CD14-positive monocyte (primary cell): Measurements from ENCODE around the gene VPS33B. TPM values are rescaled to one million over a fixed set of nuclear protein-coding genes. Genes with fewer than 3 reads are reported as not detected.

Experiments
- DNase-seq, 3 donors: peaks; one replicate each; pipeline ENCODE4 v3.0.0-alpha.2; 2011 to 2022
- H2AFZ ChIP-seq: 2 replicates; pipeline ENCODE4 v1.6.0; 2012; ENCODE audit warnings: mild to moderate bottlenecking, low read depth, low read length, inconsistent platforms; ENCODE audit not compliant: insufficient read depth, poor library complexity, severe bottlenecking
- H3K27ac ChIP-seq, 2 donors: 1 replicate in 1 of 2; 2 replicates in 1 of 2; pipeline ENCODE4 v1.5.1; 2012 to 2013; ENCODE audit warnings: low read length in 2 of 2, control low read depth in 1 of 2, inconsistent platforms in 1 of 2, low read depth in 1 of 2, mild to moderate bottlenecking in 1 of 2
- H3K27me3 ChIP-seq, 2 donors: one replicate each; pipeline versions ENCODE4 v1.6.0 to v1.6.1; 2011 to 2013; ENCODE audit warnings: low read length in 2 of 2; ENCODE audit not compliant: control insufficient read depth in 2 of 2, insufficient read depth in 2 of 2
- H3K36me3 ChIP-seq, 2 donors: replicated peaks in 1 of 2; 1 replicate in 1 of 2; 2 replicates in 1 of 2; pipeline versions ENCODE4 v1.5.1 to v1.6.1; 2012 to 2013; ENCODE audit warnings: low read length in 2 of 2, control low read depth in 1 of 2, inconsistent platforms in 1 of 2, mild to moderate bottlenecking in 1 of 2; ENCODE audit not compliant: insufficient read depth in 2 of 2, control insufficient read depth in 1 of 2
- H3K4me1 ChIP-seq, 2 donors: 1 replicate in 1 of 2; 2 replicates in 1 of 2; pipeline versions ENCODE4 v1.5.1 to v1.6.1; 2012 to 2013; ENCODE audit warnings: low read length in 2 of 2, control low read depth in 1 of 2, inconsistent platforms in 1 of 2, mild to moderate bottlenecking in 1 of 2, moderate library complexity in 1 of 2; ENCODE audit not compliant: insufficient read depth in 2 of 2, control insufficient read depth in 1 of 2
- H3K4me2 ChIP-seq: replicated peaks from 2 replicates; pipeline ENCODE3; 2012; ENCODE audit warnings: low read length, moderate library complexity, mild to moderate bottlenecking; ENCODE audit not compliant: poor library complexity, severe bottlenecking; ENCODE audit errors: extremely low read depth
- H3K4me3 ChIP-seq, 3 experiments: fragments of 200-600 bp in 1 of 3; sonication (generic) in 1 of 3; replicated peaks in 1 of 3; 1 replicate in 2 of 3; 2 replicates in 1 of 3; pipeline ENCODE4 v1.5.1; 2011 to 2013; ENCODE audit warnings: low read length in 3 of 3, mild to moderate bottlenecking in 3 of 3, control low read depth in 2 of 3, low read depth in 2 of 3, inconsistent platforms in 1 of 3, moderate library complexity in 1 of 3
- H3K79me2 ChIP-seq: 2 replicates; pipeline ENCODE4 v1.6.0; 2012; ENCODE audit warnings: mild to moderate bottlenecking, control low read depth, inconsistent platforms, low read length, moderate library complexity; ENCODE audit not compliant: insufficient read depth
- H3K9ac ChIP-seq: 2 replicates; pipeline ENCODE4 v1.6.0; 2017; ENCODE audit warnings: low read length, mild to moderate bottlenecking; ENCODE audit not compliant: insufficient read depth, poor library complexity, severe bottlenecking
- H3K9me3 ChIP-seq, 2 donors: replicated peaks in 1 of 2; 1 replicate in 1 of 2; 2 replicates in 1 of 2; pipeline versions ENCODE4 v1.5.1 to v1.6.1; 2012 to 2013; ENCODE audit warnings: low read length in 2 of 2, control low read depth in 1 of 2; ENCODE audit not compliant: control insufficient read depth in 1 of 2, insufficient read depth in 1 of 2
- H4K20me1 ChIP-seq: 2 replicates; pipeline ENCODE4 v1.6.0; 2012; ENCODE audit warnings: mild to moderate bottlenecking, low read length, control low read depth, moderate library complexity; ENCODE audit not compliant: insufficient read depth
- H3K27ac Mint-ChIP-seq, 7 donors: one replicate each; pipeline ENCODE4 v1.8.0; 2020; ENCODE audit warnings: mild to moderate bottlenecking in 7 of 7, mixed read lengths in 7 of 7, moderate library complexity in 6 of 7, inconsistent platforms in 2 of 7
- H3K27me3 Mint-ChIP-seq, 3 donors: one replicate each; pipeline ENCODE4 v1.8.0; 2021 to 2022; ENCODE audit warnings: low read depth in 3 of 3, mild to moderate bottlenecking in 3 of 3, mixed read lengths in 3 of 3, moderate library complexity in 3 of 3, inconsistent platforms in 1 of 3
- H3K36me3 Mint-ChIP-seq, 2 donors: one replicate each; pipeline ENCODE4 v1.8.0; 2020; ENCODE audit warnings: mixed read lengths in 2 of 2, inconsistent platforms in 1 of 2, mild to moderate bottlenecking in 1 of 2
- H3K4me1 Mint-ChIP-seq: one replicate; pipeline ENCODE4 v1.8.0; 2020; ENCODE audit warnings: mild to moderate bottlenecking, mixed read lengths
- H3K4me3 Mint-ChIP-seq, 2 donors: one replicate each; pipeline ENCODE4 v1.8.0; 2020; ENCODE audit warnings: mild to moderate bottlenecking in 2 of 2, mixed read lengths in 2 of 2, moderate library complexity in 1 of 2
- H3K9me3 Mint-ChIP-seq, 7 donors: one replicate each; pipeline ENCODE4 v1.8.0; 2020 to 2022; ENCODE audit warnings: mixed read lengths in 7 of 7, mild to moderate bottlenecking in 6 of 7, moderate library complexity in 6 of 7, inconsistent platforms in 2 of 7
- WGBS: methylation state at CpG from one replicate; pipeline ENCODE4 v1.1.5; 2013; ENCODE audit warnings: missing lambda C conversion rate; ENCODE audit not compliant: insufficient coverage; 5-methylcytosine and 5-hydroxymethylcytosine counted together
- intact Hi-C, 2 donors: fragments of 100-400 bp; cut with micrococcal nuclease; formaldehyde crosslinking; loops; one replicate each; pipeline versions ENCODE4 v1.15.0 to v1.15.1; 2023
- polyA plus RNA-seq, 3 donors: library from polyadenylated mRNA; depleted of rRNA in 1 of 3; unstranded in 2 of 3; stranded (reverse) in 1 of 3; fragments of 300-500 nt in 2 of 3; fragments of >200 nt in 1 of 3; fragmentation: Illumina TruSeq in 2 of 3; gene quantifications; 1 replicate in 2 of 3; 2 replicates in 1 of 3; pipeline ENCODE4 v1.2.3, GENCODE V29; 2012 to 2021
- TF ChIP-seq, protein P1 (sequence below): fragments of 200-600 bp; IDR thresholded peaks from one replicate; pipeline ENCODE4 v1.8.0; 2022; ENCODE audit warnings: antibody characterized with exemption, mild to moderate bottlenecking

Gene VPS33B
- polyA plus RNA-seq, 3 donors, result 4.0 to 16.9 (median 4.8) TPM

DNA sequence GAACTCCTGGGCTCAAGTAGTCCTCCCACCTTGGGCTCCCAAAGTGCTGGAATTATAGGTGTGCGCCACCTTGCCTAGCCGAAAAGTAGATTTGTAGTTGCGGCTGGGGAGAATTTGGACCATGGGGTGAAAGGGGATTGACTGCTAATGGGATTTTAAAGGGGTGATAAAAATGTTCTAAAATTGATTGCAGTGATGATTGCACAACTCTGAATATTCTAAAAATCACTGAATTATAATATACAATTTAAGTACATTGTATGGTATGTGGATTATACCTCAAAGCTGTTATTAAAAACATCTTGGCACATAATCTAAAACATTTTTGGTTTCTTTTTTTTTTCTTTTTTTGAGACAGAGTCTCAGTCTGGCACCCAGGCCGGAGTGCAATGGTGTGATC is 31.9 kb downstream of the VPS33B start:
- no peak overlapping the region for H2AFZ ChIP-seq
- Mint-ChIP-seq H3K27me3 (no peaks in the 10 kb centered on the region), H3K9me3 (peaks cover 0 to 3% (median 0%) of the 10 kb centered on the region in 7 donors), H3K4me3 (no peak overlapping the region), H3K36me3 (peaks cover 0 to 2% of the 10 kb centered on the region in 2 donors), H3K4me1 (peaks cover 47% of the 10 kb centered on the region), H3K27ac (peak overlapping the region in 4 of 7 donors; percentile 60 to 74 (median 62))
- TF ChIP-seq, protein P1, sequence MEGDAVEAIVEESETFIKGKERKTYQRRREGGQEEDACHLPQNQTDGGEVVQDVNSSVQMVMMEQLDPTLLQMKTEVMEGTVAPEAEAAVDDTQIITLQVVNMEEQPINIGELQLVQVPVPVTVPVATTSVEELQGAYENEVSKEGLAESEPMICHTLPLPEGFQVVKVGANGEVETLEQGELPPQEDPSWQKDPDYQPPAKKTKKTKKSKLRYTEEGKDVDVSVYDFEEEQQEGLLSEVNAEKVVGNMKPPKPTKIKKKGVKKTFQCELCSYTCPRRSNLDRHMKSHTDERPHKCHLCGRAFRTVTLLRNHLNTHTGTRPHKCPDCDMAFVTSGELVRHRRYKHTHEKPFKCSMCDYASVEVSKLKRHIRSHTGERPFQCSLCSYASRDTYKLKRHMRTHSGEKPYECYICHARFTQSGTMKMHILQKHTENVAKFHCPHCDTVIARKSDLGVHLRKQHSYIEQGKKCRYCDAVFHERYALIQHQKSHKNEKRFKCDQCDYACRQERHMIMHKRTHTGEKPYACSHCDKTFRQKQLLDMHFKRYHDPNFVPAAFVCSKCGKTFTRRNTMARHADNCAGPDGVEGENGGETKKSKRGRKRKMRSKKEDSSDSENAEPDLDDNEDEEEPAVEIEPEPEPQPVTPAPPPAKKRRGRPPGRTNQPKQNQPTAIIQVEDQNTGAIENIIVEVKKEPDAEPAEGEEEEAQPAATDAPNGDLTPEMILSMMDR, result no peak
- no peak overlapping the region for H3K27ac ChIP-seq
- no peak overlapping the region for H3K9ac ChIP-seq
- peaks cover 29 to 33% of the 10 kb centered on the region in 2 donors for H3K4me1 ChIP-seq
- H3K4me2 ChIP-seq, result no peak overlapping the region
- no peaks in the 10 kb centered on the region for H3K36me3 ChIP-seq
- H3K4me3 ChIP-seq, result no peak overlapping the region
- H3K9me3 ChIP-seq, result no peaks in the 10 kb centered on the region
- H3K27me3 ChIP-seq, result no peaks in the 10 kb centered on the region
- 100% methylated on average over 1 of the region's 4 CpGs for WGBS
- no peaks in the 10 kb centered on the region for H4K20me1 ChIP-seq
- no peak for DNase-seq
- peaks cover 97% of the 10 kb centered on the region for H3K79me2 ChIP-seq
- intact Hi-C loops, result no loop called here

DNA sequence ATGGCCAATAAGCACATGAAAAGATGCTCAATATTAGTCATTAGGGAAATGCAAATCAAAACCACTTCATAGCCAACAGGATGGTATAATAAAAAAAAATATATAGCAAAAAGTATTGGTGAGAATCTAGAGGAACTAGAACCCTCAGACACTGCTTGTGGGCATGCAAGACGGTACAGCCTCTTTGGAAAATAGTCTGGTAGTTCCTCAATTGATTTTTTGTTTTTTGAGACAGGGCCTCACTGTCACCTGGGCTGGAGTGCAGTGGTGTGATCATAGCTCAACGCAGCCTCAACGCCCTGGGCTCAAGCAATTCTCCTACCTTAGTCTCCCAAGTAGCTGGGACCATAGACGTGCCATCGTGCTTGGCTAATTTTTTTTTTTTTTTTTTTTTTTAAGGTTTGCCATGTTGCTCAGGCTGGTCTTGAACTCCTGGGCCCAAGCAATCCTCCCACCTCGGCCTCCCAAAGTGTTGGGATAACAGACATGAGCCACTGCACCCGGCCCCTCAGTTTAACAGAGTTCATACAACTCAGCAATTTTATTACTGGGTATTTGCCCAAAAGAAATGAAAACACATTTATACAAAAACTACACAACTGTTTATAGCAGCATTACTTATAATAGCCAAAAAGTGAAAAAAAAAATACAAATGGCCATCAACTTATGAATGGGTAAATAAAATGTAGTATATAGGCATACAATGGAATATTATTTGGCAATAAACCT is 33.2 kb downstream of the VPS33B start:
- Histone ChIP-seq H4K20me1 (no peaks in the 10 kb centered on the region), H3K27me3 (no peaks in the 10 kb centered on the region), H3K36me3 (no peaks in the 10 kb centered on the region), H3K4me2 (peak overlapping the region; percentile 13), H3K27ac (peak overlapping the region in 1 of 2 donors; percentile 46), H3K79me2 (peaks cover 99% of the 10 kb centered on the region), H3K4me3 (peak overlapping the region in 1 of 3 experiments; percentile 27), H3K4me1 (peaks cover 21 to 25% of the 10 kb centered on the region in 2 donors), H3K9me3 (no peaks in the 10 kb centered on the region), H2AFZ (peak overlapping the region; percentile 64), H3K9ac (no peak overlapping the region)
- Mint-ChIP-seq H3K36me3 (peaks cover under 1 to 7% of the 10 kb centered on the region in 2 donors), H3K27me3 (no peaks in the 10 kb centered on the region), H3K9me3 (peaks cover 0 to 1% (median 0%) of the 10 kb centered on the region in 7 donors), H3K27ac (peak overlapping the region in 4 of 7 donors; percentile 8 to 69 (median 34)), H3K4me1 (peaks cover 41% of the 10 kb centered on the region), H3K4me3 (peak overlapping the region in 1 of 2 donors; percentile 16)
- intact Hi-C loops, result no loop called here
- peak; percentile 8 to 20 (median 12) for DNase-seq
- WGBS, result 61% methylated on average over 3 of the region's 7 CpGs
- TF ChIP-seq, protein P1, result no peak
